T1000 (cell line): ENCODE data around the gene ZNF407.

ENCODE experiments used
- DNase-seq: peaks from one replicate; lab custom pipeline; 2025; ENCODE audit warnings: mixed read lengths; lab: John Stamatoyannopoulos, UW

ZNF407 gene

DNA sequence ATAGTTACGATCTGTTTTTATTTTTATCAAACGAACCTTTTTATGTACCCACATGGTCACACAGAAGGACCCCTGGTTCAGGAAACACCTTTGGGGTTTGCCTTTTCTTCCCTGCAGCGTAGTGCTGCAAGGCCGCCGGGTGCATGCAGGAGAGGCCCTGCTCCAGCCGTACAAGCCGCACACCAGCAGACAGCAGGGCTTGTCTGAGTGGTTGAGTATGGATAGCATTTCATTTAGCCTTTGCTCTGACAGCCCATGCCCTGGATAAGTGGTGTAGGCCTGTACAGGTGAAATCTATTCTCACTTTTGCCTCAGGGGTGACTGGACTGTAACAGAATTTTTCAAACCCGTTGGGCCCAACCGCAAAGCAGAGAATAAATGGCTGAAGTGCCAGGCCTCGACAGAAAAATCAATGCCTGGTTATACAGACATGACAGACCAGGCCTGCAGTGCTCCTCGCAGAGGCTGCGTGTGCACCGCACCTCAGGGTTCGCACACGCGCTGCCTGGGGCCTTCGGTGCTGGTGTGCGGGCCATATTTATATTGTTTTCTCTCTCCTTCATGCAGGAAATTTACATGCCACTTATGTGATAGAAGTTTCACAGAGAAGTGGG is 279.1 kb downstream of the ZNF407 start:
- no peak for DNase-seq

DNA sequence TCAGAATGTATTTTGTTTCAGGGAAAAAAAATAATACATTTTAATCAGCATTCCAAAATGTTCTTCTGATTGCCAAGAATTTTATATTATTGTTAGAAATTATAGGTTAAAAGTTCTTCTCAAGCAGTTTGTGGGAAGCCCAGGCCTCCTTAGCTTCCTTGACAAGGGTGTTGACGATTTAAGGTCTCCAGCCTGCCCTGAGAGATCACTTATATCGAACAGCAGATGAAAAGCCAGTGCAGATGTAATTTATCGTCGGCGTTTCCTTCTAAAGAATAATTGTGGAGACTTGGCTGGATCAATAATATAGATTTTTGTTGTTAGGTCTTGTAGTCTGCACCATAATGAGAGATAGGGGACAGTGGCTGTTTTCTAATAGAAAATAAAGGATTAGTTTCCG is 280.6 kb downstream of the ZNF407 start:
- no peak for DNase-seq

GRCh38 chr18:74880706-74881278 is 283.1 kb downstream of the ZNF407 start:
- DNase-seq: no peak

GRCh38 chr18:74892066-74892627 is 294.5 kb downstream of the ZNF407 start:
- DNase-seq: no peak

DNA sequence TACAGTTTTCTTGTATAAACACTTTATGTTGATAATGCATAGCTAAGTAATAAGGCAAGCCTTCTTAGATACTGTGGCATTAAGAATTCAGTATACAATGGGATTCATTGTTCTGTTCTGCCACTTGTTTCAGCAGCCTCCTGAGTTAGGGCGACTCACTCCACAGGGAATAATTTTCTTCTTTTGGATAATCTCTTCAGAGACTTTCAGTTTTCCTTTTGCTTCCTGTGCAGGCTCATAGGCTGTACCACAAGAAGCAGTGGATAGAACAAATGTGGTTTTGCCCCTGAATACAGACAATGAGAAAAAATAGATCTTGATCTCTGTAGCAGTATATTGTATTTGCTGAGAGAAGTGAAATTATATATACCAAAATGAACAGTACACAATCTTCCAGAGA is 298.0 kb downstream of the ZNF407 start:
- no peak for DNase-seq

DNA sequence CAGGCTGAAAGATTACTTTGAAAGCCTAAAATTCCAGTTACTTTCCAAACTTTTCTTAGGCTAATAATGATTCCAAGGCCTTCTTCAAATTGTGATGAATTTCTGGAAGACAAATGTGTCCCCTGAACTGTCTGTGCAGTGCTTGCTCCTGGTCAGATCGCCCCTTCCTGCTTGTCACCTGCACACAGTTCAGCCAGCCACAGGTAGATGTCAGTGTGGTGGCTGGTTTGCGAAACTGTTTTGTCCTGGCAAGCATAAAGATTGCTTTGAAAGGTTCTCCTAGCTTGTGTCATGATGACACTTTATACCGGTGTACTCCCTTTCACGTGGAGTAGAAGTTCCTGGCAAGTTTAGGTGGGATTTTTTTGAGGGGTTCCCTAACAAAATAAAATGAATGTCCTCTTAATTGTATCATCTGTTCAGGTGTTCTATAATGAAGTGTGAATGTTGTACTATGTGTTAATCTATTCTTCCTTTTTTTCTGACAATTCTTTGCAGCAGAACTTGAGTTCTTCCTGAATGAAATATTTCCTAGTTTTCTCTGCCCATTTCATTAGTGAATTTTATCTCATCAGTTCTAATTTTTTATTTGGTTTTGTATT is 298.8 kb downstream of the ZNF407 start:
- no peak for DNase-seq

DNA sequence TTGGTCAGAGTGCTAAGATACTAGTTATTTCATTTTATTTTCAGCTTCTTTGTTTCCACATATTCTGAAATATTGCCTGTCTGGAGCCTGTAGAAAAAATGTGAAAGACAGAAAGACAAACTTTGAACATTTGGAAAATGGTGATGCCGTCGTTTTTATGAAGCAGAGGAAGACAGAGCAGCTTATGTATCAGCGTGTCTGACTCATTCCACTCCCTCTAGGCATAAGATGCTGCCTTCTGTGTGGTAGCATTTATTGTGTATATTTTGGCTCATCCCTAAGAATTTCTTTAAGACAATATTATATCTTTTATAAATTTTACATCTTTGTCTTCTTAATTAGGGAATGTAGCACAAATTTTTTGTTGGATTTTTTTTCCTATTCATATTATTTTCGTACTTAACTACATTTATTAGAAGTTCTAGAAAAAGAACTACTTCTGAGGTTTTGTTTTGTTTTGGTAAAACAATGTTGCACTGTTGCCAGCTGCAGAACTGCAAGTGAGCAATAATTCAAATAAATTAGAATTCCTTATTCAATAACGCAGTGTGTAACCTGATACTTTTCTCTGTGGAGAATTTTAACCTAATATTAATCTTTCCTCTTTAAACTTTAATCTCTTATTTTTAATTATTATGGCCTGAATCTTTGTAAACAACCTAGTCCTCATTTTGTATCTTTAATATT is 300.4 kb downstream of the ZNF407 start:
- DNase-seq: no peak

- DNase-seq: no peak
Measured at GRCh38 chr18:74898965-74899364, 301.3 kb downstream of the ZNF407 start.

DNA sequence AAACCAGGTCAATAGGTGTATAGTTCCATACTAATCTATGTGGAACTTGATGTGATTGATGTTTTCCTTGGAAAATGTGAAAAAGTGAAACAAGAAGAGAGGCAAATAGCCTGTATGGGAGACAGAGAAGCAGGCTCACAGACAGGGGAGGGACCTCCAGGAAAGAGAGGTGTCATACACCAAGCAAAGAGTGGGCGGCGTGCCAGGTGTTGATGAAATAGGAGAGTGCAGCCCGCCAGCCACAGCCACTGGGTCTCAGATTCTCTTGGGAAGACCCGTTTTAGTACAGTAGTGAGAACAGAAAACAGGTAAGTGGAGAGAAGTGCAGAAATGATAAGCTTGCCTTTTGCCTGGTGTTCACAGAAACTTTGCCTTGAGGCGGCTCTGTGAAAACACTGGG is 301.9 kb downstream of the ZNF407 start:
- DNase-seq: no peak

DNA sequence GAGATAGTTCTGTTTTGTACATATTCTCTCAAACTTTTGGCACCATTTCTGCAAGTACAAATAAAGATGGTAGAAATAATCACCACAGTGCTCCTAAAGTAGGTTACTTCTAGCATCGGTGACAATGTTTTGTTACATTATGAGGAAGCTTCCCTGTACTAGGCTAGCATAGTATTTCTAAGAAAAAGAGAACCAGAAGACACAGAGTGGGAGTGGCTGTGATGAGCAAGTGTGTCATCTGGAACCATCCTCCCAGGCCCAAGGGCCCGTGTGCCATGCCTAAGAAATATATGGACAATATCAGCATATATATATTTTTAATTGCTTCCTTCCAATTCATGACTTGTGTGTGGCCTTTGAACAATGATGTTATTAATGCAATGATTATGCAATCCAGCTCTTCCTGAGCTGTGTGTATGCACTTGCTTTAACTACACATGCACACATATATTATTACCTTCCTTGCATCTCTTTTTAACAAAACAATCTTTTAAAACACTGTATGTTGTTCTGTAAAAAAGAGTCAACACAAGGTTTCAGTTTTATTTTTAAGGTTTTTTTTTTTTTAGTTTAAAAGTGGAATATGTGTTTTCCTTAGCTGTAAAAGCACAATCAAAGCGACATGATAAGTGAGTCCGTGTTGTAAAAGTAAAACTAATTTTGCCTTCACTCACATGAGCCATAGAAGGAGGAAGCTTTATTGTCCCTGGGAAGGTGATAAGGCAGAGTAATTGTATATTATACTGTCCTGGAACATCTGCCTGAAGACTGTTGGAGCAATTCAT is 303.9 kb downstream of the ZNF407 start:
- no peak for DNase-seq

DNA sequence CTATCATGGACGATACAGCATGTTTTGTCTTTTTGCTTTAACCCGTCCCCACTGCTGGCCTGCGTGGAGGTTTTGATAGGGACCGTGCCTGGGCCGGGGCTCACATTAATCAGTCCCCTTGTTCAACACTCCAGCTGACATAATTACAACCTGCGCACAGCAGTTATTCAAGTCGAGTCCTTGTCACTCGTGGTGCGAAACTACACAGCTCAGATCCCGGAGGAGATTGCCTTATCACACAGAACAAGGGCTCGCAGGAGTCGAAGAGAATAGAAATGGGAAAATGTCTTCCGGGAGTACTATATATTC is 304.4 kb downstream of the ZNF407 start:
- no peak for DNase-seq

GRCh38 chr18:74905247-74905646 is 307.6 kb downstream of the ZNF407 start:
- DNase-seq: no peak

DNA sequence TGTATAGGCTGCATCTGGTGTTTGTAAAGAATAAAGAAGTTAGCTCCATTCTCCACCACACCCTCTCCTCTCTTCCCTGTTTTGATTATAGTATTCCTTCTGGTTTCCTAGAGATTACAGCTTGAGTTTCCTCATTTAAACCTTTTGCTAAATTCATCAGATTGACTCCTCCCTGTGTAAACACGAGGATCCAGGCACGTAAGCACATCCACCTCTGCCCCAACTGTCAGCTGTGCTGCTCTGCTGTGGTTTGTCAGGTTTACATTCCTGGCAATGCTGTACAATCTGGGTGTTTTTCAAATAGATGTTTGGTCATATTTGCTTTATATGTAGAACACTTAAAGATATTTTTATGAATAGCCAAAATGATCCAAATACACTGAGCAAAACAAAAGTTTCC is 308.5 kb downstream of the ZNF407 start:
- no peak for DNase-seq

DNA sequence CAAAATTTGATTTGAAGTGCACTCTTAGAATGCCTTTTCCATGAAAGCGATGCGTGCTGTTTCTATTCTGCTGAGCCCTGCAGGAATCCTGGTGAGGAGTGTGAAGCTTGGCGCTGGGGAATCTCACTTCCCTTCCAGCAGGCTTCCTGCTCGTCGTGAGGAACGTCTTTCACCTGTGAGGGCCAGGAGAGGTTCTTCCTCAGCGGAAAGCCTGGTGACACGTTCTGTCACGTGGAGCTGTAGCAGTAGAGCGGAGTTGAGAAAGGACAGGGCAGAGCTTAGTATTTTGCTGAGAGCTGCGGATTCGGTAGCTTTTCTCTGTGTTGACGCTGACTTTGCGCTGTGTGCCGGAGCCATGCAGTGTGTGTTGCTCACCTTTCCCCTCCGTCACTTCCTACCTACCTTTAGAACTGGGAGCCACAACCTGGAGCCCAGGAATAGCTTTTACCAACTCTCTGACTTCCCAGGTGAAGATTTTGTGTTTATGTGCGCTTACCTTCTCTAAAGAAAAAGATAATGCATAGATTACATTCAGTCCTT is 316.5 kb downstream of the ZNF407 start:
- no peak for DNase-seq

DNA sequence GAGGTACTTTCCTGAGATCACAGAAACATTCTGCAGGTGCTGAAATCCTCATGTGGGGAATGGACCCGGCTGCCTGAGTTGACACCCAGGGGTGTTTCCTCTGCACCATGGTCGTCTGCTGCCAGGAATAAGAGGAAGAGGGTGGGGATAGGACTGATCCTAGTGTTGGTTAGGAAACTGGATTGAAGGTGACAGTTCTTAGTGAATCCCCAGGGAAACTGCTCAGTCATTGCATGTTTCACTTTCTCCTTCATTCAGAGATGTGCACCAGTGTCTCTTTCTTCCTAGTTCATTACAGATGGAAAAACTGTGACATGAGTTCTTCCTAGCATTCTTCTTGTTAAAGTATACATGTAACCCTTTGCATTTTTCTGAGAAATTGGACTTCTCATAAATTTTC is 317.0 kb downstream of the ZNF407 start:
- no peak for DNase-seq

DNA sequence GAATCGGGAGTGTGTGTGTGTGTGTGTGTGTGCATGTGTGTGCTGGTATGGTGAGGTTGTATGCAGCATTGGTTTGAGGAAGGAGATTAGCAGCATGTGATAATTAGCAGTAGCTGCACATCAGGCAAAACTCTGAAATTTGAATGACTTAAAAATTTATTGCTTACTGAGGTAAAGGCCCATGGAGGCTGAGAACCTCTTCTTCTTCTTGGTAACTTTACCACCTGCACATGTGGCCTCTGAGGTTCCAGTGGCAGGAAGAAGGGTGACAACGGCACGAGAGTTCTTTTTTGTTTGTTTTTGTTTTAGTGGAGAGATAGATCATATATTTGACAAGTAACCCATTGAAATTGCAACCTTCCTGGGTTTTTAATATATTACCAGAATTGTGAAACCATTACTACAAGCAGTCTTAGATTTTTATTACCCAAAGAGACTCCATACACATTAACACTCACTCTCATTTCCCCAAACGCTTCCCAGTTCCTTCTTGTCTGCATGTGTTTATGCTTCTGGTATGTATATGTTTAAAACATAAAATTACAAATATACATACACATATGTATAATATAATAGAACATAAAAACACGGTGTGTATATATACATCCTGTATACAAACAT is 319.2 kb downstream of the ZNF407 start:
- DNase-seq: no peak

DNA sequence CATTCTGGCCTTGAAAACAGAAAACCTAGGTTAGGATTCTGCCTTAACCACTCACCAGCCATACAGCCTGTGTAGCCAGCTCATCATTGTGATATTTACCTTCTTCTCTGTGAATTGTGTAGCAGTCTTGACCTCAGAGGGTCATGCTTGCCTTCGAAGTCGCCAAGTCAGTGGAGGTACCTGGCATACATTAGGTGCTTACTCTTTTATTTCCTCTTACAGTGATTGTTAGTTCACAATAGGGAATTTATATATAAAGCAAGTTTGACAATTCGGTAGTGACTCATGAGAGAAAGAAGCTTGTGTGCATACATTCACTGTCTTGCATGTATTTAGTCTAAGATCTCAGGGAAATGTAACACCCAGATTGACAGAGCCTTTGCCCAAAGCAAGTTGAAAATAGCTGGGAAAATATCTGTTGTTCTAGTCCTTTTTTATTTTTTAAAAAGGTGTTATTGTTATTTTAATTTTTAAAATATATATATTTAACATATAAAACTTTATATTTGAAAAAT is 320.7 kb downstream of the ZNF407 start:
- DNase-seq: no peak

- no peak for DNase-seq
Measured at GRCh38 chr18:74921057-74921820, 323.6 kb downstream of the ZNF407 start.

DNA sequence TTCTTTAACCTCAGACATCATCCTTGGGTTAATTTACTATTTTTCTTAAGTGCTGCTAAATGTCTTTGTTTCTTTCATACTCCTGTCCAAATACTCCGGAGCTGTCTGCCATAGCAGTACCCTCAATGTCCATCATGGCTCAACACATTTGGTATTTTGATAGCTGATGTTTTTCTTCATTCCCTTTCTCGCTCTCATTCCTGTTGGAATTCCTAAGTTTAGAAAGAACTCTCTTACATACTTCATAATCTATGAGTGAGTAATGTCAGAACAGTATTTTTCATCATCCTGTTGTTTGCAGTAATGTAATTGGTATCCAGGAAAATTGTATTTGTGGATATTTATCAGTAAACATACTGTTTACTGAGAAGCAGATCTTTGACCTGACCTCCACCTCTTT is 328.4 kb downstream of the ZNF407 start:
- no peak for DNase-seq

DNA sequence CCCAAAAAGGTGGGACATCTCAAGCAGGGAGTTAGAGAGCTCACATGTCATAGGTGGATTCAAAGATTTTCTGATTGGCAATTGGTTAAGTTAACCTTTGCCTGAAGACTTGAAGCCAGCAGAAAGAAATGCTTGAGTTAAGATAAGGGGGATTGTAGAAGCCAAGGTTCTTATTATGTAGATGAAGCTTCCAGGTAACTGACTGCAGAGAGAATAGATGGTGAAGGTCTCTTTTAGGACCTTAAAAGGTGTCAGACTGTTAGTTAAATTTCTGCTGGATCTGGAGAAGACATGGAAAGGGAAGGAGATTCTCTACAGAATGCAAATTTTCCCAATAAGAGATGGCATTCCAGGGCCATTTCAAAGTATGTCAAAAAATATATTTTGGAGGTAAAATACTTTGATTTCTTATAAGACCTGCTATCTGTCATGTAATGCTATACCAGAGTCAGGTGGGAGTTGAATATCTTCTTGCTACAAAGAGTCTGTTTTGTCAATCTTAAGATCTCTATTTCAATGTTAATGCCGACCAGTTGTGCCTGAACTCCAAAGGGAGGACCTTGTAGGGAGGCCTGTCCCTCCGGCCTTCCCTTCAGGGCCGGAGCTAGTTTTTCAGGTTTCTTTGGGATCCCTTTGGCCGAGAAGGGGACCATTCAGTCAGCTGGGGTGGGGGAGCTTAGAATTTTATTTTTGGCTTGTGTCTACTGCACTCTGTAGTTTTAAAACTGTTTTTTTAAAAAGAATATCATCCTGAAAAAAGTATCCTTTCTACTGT is 330.7 kb downstream of the ZNF407 start:
- no peak for DNase-seq
